HepG2 (cell line): ENCODE measurements around the gene AFAP1L2. TPM values are rescaled to one million over a fixed set of nuclear protein-coding genes. Genes with fewer than 3 reads are reported as not detected.

Experiments
- ATAC-seq: fragments of 200-7000 bp; cut with Tn5 transposase; 3 replicates; pipeline ENCODE4 v1.9.1; 2020; ENCODE audit warnings: mild to moderate bottlenecking, moderate library complexity
- BruUV-seq: library from RNA; stranded (reverse); fragments of 400-500 nt; replicated peaks from 2 replicates; lab custom pipeline; 2021; lab: Mats Ljungman, UMichigan
- CTCF ChIA-PET: fragments of 300-600 bp; formaldehyde crosslinking; extraction: SDS; loops from one replicate; lab custom pipeline; 2021; ENCODE audit warnings: low total read pairs, inconsistent platforms, low intra/inter-chr PET ratio; lab: Yijun Ruan, JAX
- POLR2A ChIA-PET: fragments of 350-600 bp; sonication (Branson Sonifier 250); formaldehyde crosslinking; loops from one replicate; lab custom pipeline; 2020; ENCODE audit warnings: antibody characterized with exemption, inconsistent platforms; lab: Yijun Ruan, JAX
- DNase-seq: peaks from one replicate; pipeline ENCODE4 v3.0.0-alpha.2; 2015; ENCODE audit warnings: low spot score
- FAIRE-seq: peaks from 3 replicates; lab custom pipeline; 2011; peaks lifted over from hg19 to GRCh38; lab: Jason Lieb, UNC
- H2AFZ ChIP-seq: one replicate; pipeline ENCODE4 v1.6.1; 2011; ENCODE audit warnings: low read length, inconsistent platforms
- H3K27ac ChIP-seq: fragments of 300-600 bp; 3 replicates; pipeline ENCODE4 v1.8.0; 2011; ENCODE audit warnings: mixed run types, mild to moderate bottlenecking, mixed read lengths, low read length, inconsistent platforms; ENCODE audit not compliant: insufficient read depth; ENCODE audit errors: extremely low read length
- H3K27me3 ChIP-seq, 2 experiments: fragments of 200-600 bp in 1 of 2; 2 replicates in 1 of 2; 3 replicates in 1 of 2; pipeline versions ENCODE4 v1.6.0 to v1.8.0; 2011; ENCODE audit warnings: low read length in 2 of 2, mild to moderate bottlenecking in 2 of 2, moderate library complexity in 2 of 2, inconsistent platforms in 1 of 2; ENCODE audit not compliant: insufficient read depth in 2 of 2, control insufficient read depth in 1 of 2
- H3K36me3 ChIP-seq, 2 experiments: fragments of 200-600 bp in 1 of 2; replicated peaks in 1 of 2; 2 replicates in 1 of 2; 3 replicates in 1 of 2; pipeline versions ENCODE4 v1.5.1 to v1.8.0; 2011; ENCODE audit warnings: low read length in 2 of 2, inconsistent platforms in 1 of 2; ENCODE audit not compliant: insufficient read depth in 2 of 2, control insufficient read depth in 1 of 2
- H3K4me1 ChIP-seq: 2 replicates; pipeline ENCODE4 v1.5.1; 2012; ENCODE audit warnings: low read length, inconsistent platforms; ENCODE audit not compliant: insufficient read depth
- H3K4me2 ChIP-seq: 2 replicates; pipeline ENCODE4 v1.6.0; 2011; ENCODE audit warnings: low read depth, low read length, inconsistent platforms
- H3K4me3 ChIP-seq, 3 experiments: fragments of 200-600 bp in 1 of 3; sonication (generic), shearing (Covaris generic) in 1 of 3; replicated peaks in 1 of 3; 2 replicates each; pipeline ENCODE4 v1.5.1; 2011 to 2016; ENCODE audit warnings: low read length in 3 of 3, inconsistent platforms in 2 of 3, low read depth in 2 of 3, mild to moderate bottlenecking in 2 of 3, control low read depth in 1 of 3, mixed read lengths in 1 of 3; ENCODE audit not compliant: insufficient read depth in 1 of 3
- H3K79me2 ChIP-seq: one replicate; pipeline ENCODE4 v1.6.1; 2011; ENCODE audit warnings: low read length, inconsistent platforms; ENCODE audit not compliant: insufficient read depth
- H3K9ac ChIP-seq: 2 replicates; pipeline ENCODE4 v1.6.0; 2011; ENCODE audit warnings: mild to moderate bottlenecking, low read depth, low read length, inconsistent platforms; ENCODE audit not compliant: insufficient read depth
- H3K9me3 ChIP-seq: 2 replicates; pipeline ENCODE4 v1.5.1; 2012; ENCODE audit warnings: mild to moderate bottlenecking, low read length
- H4K20me1 ChIP-seq: 2 replicates; pipeline ENCODE4 v1.6.0; 2011; ENCODE audit warnings: inconsistent platforms, mild to moderate bottlenecking, low read length, moderate library complexity; ENCODE audit not compliant: insufficient read depth
- DMTF1 ChIP-seq: sonication (generic); formaldehyde crosslinking; IDR thresholded peaks from 2 replicates; pipeline ENCODE4 v1.4.0; 2020; ENCODE audit warnings: mild to moderate bottlenecking, missing genetic modification reagents
- DR1 ChIP-seq: sonication (generic); formaldehyde crosslinking; IDR thresholded peaks from 2 replicates; pipeline ENCODE4 v1.8.0; 2021; ENCODE audit warnings: mild to moderate bottlenecking, missing genetic modification reagents, inconsistent platforms
- MATR3 ChIP-seq: sonication (generic); formaldehyde crosslinking; IDR thresholded peaks from 2 replicates; pipeline ENCODE4 v1.4.0; 2020; ENCODE audit warnings: missing genetic modification reagents
- MBD4 ChIP-seq: IDR thresholded peaks from 2 replicates; pipeline ENCODE4 v1.6.1; 2012; ENCODE audit warnings: low read length, inconsistent platforms, borderline replicate concordance
- NFATC3 ChIP-seq: sonication (generic); formaldehyde crosslinking; IDR thresholded peaks from 2 replicates; pipeline ENCODE4 v1.5.1; 2020; ENCODE audit warnings: mild to moderate bottlenecking, missing genetic modification reagents
- ONECUT2 ChIP-seq: sonication (generic); formaldehyde crosslinking; IDR thresholded peaks from 2 replicates; pipeline ENCODE4 v1.4.0; 2020; ENCODE audit warnings: missing genetic modification reagents
- PBX2 ChIP-seq: IDR thresholded peaks from 2 replicates; pipeline ENCODE4 v1.6.1; 2016; ENCODE audit warnings: control low read depth
- PRPF4 ChIP-seq: fragments of 200-400 bp; formaldehyde crosslinking; IDR thresholded peaks from 2 replicates; pipeline ENCODE4 v1.6.1; 2016; ENCODE audit warnings: low read length, low read depth; ENCODE audit not compliant: poor library complexity, severe bottlenecking
- RARA ChIP-seq: IDR thresholded peaks from 2 replicates; pipeline ENCODE4 v1.6.1; 2016; ENCODE audit warnings: missing genetic modification reagents, missing compliant biosample characterization
- REL ChIP-seq: sonication (generic); formaldehyde crosslinking; conservative IDR thresholded peaks from 2 replicates; pipeline ENCODE4 v1.8.0; 2022; ENCODE audit warnings: mild to moderate bottlenecking, missing genetic modification reagents, moderate library complexity
- ZNF614 ChIP-seq: IDR thresholded peaks from 2 replicates; pipeline ENCODE4 v1.6.1; 2018; ENCODE audit warnings: missing biosample characterization, missing genetic modification reagents, inconsistent platforms, borderline replicate concordance
- ZNF720 ChIP-seq: sonication (generic); formaldehyde crosslinking; IDR thresholded peaks from 2 replicates; pipeline ENCODE4 v1.4.0; 2020; ENCODE audit warnings: missing genetic modification reagents
- WGBS: methylation state at CpG from one replicate; pipeline ENCODE4 v1.1.6; 2017; ENCODE audit warnings: low lambda C conversion rate; 5-methylcytosine and 5-hydroxymethylcytosine counted together
- in situ Hi-C: cut with HindIII; loops from 2 replicates; pipeline ENCODE4 v1.10.0; 2017; ENCODE audit warnings: low pct_unique_long_range_greater_than_20kb; ENCODE audit not compliant: extremely low pct_ligation_motif_present
- intact Hi-C: fragments of 100-400 bp; cut with micrococcal nuclease; formaldehyde crosslinking; loops from one replicate; pipeline ENCODE4 v1.10.0; 2022; ENCODE audit not compliant: unreplicated experiment
- polyA plus RNA-seq, 8 experiments: library from polyadenylated mRNA; depleted of rRNA in 3 of 8; stranded (reverse) in 7 of 8; unstranded in 1 of 8; fragments of >200 nt; fragmentation: Illumina TruSeq in 4 of 8; extraction: Trizol in 4 of 8; gene quantifications; 2 replicates each; pipeline versions ENCODE4 v1.2.1 to v1.2.3, GENCODE V29; 2011 to 2016; ENCODE audit warnings: low read depth in 4 of 8, missing spikeins in 1 of 8, mixed read lengths in 1 of 8; ENCODE audit not compliant: insufficient read depth in 1 of 8
- total RNA-seq, 5 experiments: library from RNA; depleted of rRNA; stranded (reverse); fragments of >200 nt; fragmentation: Illumina TruSeq; extraction: Trizol; gene quantifications; 2 replicates each; pipeline ENCODE4 v1.2.3, GENCODE V29; 2016; ENCODE audit warnings: low read depth in 1 of 5
- TF ChIP-seq, protein P1 (sequence below): IDR thresholded peaks from 2 replicates; pipeline ENCODE4 v1.6.1; 2016; ENCODE audit warnings: missing genetic modification reagents, missing compliant biosample characterization
- TF ChIP-seq, protein P2 (sequence below): sonication (generic); formaldehyde crosslinking; conservative IDR thresholded peaks from 2 replicates; pipeline ENCODE4 v1.4.0; 2020; ENCODE audit warnings: missing genetic modification reagents

Gene AFAP1L2
- total and polyA plus RNA-seq, 2 of the 13 experiments (the other 11 are each of a cell fraction or from before 2014, with no cell fraction given): not detected

- no peak for TF ChIP-seq DMTF1 (CRISPR knock-in tag)
- no peak for TF ChIP-seq MBD4
- TF ChIP-seq ZNF720 (CRISPR knock-in tag): no peak
Measured at GRCh38 chr10:114432566-114433093, 28.3 kb upstream of the AFAP1L2 start (continued).

GRCh38 chr10:114431414-114432135 lies 27.3 kb upstream of the AFAP1L2 start:
- intact Hi-C loops: no loop called here
- no TSS peak for BruUV-seq

More at GRCh38 chr10:114431414-114432135, 27.3 kb upstream of the AFAP1L2 start:
- H3K4me2 ChIP-seq: no peak overlapping the region
- ATAC-seq (no peak), DNase-seq (no peak), FAIRE-seq (no peak)
- no peaks in the 10 kb centered on the region for H3K79me2 ChIP-seq
- TF ChIP-seq DR1 (CRISPR knock-in tag) (no peak), REL (CRISPR knock-in tag) (no peak), MATR3 (CRISPR knock-in tag) (no peak), ONECUT2 (CRISPR knock-in tag) (no peak), PRPF4 (no peak), PBX2 (CRISPR knock-in tag) (no peak), RARA (CRISPR knock-in tag) (no peak), ZNF614 (CRISPR knock-in tag) (no peak), NFATC3 (CRISPR knock-in tag) (no peak)
- TF ChIP-seq, protein P1, sequence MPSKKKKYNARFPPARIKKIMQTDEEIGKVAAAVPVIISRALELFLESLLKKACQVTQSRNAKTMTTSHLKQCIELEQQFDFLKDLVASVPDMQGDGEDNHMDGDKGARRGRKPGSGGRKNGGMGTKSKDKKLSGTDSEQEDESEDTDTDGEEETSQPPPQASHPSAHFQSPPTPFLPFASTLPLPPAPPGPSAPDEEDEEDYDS (CRISPR knock-in tag): no peak
- TF ChIP-seq, protein P2, sequence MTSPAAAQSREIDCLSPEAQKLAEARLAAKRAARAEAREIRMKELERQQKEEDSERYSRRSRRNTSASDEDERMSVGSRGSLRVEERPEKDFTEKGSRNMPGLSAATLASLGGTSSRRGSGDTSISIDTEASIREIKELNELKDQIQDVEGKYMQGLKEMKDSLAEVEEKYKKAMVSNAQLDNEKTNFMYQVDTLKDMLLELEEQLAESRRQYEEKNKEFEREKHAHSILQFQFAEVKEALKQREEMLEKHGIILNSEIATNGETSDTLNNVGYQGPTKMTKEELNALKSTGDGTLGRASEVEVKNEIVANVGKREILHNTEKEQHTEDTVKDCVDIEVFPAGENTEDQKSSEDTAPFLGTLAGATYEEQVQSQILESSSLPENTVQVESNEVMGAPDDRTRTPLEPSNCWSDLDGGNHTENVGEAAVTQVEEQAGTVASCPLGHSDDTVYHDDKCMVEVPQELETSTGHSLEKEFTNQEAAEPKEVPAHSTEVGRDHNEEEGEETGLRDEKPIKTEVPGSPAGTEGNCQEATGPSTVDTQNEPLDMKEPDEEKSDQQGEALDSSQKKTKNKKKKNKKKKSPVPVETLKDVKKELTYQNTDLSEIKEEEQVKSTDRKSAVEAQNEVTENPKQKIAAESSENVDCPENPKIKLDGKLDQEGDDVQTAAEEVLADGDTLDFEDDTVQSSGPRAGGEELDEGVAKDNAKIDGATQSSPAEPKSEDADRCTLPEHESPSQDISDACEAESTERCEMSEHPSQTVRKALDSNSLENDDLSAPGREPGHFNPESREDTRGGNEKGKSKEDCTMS: no peak
- WGBS: 98% methylated on average over 4 of the region's 4 CpGs
- ChIA-PET CTCF (no interaction called here), POLR2A (no interaction called here)
- no peak overlapping the region for H3K9ac ChIP-seq
- in situ Hi-C loops: no loop called here
- no peaks in the 10 kb centered on the region for H3K27me3 ChIP-seq
- no peaks in the 10 kb centered on the region for H3K4me1 ChIP-seq
- no peak overlapping the region for H2AFZ ChIP-seq
- H3K9me3 ChIP-seq: no peaks in the 10 kb centered on the region
- H3K4me3 ChIP-seq: no peak overlapping the region
- H4K20me1 ChIP-seq: no peaks in the 10 kb centered on the region
- peaks cover 14 to 28% of the 10 kb centered on the region in 2 experiments; a peak in 4 of 5 replicates for H3K36me3 ChIP-seq
- H3K27ac ChIP-seq: no peak overlapping the region
